ENCODE results near the gene BTLA. TPM values are rescaled to one million over a fixed set of nuclear protein-coding genes. Genes with fewer than 3 reads are reported as not detected.
"Not testable (repeated sequence)": the region's sequence is repeated elsewhere in the genome, so short reads cannot be mapped to it uniquely, and the experiment has no call there.

BTLA gene
- polyA plus RNA-seq, 1 donor from 2014 or later: 85.4 TPM

DNA sequence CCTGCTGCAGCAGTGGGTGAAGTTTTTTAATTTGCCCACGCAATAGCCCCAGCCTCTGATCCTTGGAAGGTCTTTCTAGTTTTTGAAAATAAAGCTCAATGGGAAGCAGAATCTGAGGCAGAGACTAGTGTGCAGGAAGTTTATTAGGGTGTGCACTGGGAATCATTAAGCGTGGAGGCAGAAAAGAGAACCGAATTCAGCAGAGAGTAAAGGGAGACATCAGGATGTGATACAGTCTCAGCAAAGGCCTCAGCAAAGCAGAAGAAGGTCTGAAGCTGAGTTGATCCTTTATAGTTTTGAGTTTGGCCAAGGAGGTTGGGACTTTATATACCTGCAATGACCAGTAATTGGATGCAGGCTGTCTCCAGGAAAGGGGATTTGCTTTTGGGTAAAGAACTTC lies 4.9 kb upstream of the BTLA start:
- peaks cover 5% of the 10 kb centered on the region for H3K36me3 Mint-ChIP-seq
- H3K27me3 Mint-ChIP-seq: no peaks in the 10 kb centered on the region
- H3K27ac Mint-ChIP-seq: peak overlapping the region; percentile 2 to 55 (median 41)
- H3K4me3 Mint-ChIP-seq: peak overlapping the region in 3 of 4 donors; percentile 10 to 67 (median 65)
- H3K4me1 Mint-ChIP-seq: peaks cover 51 to 79% (median 67%) of the 10 kb centered on the region in 3 donors
- H3K9me3 Mint-ChIP-seq: no peaks in the 10 kb centered on the region

DNA sequence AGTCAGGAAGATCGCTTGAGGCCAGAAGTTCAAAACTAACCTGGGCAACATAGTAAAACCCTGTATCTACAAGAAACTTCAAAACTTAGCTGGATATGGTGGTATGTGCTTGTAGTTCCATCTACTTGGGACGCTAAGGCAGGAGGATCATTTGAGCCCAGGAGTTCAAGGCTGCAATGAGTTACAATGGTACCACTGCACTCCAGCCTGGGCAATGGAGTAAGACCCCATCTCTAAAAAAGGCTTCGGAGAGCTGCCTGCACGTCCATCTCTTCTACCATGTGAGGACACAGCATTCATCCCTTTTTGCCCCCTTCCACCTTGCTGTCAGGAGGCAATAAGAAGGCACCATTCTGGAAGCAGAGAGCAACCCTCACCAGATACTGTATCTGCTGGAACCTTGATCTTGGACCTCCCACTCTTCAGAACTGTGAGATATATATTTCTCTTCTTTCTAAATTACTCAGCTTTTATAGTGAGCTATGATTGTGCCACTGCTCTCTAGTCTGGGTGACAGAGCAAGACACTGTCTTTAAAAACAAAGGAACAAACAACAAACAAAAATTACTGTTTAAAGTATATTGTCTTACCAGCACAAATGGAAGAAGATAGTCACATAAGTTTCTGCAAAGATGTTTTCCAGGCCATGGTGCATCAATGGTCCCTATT lies 4.2 kb upstream of the BTLA start:
- no peaks in the 10 kb centered on the region for H3K27me3 Mint-ChIP-seq
- H3K9me3 Mint-ChIP-seq: no peaks in the 10 kb centered on the region
- H3K36me3 Mint-ChIP-seq: no peaks in the 10 kb centered on the region
- H3K27ac Mint-ChIP-seq: peak overlapping the region; percentile 2 to 41 (median 25)
- H3K4me1 Mint-ChIP-seq: peaks cover 44 to 72% (median 60%) of the 10 kb centered on the region in 3 donors
- peak overlapping the region in 3 of 4 donors; percentile 10 to 65 (median 34) for H3K4me3 Mint-ChIP-seq

DNA sequence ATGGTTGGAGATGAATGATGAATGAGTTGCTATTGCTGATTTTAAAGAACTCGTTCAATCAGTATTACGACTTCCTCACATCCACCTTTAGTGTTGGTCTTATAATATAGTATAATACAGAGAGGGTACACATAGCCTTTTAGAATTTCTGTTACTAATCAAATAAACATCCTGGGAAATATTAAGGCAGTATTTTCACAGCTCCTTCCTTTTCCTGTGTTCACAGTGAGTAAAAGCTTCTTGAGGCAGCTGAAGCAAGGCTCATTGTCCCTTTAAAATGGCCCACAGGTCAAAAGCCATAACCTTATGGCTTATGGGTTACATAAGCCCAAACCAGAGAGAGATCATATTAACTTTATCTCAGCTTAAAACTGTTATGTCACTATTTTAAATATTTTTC lies 1.3 kb upstream of the BTLA start:
- no peaks in the 10 kb centered on the region for H3K36me3 Mint-ChIP-seq
- no peaks in the 10 kb centered on the region for H3K9me3 Mint-ChIP-seq
- peak overlapping the region in 2 of 3 donors; percentile 35 to 88 for H3K27ac Mint-ChIP-seq
- peaks cover 33 to 52% (median 36%) of the 10 kb centered on the region in 3 donors for H3K4me1 Mint-ChIP-seq
- H3K27me3 Mint-ChIP-seq: no peaks in the 10 kb centered on the region
- peak overlapping the region in 1 of 4 donors; percentile 93 for H3K4me3 Mint-ChIP-seq

DNA sequence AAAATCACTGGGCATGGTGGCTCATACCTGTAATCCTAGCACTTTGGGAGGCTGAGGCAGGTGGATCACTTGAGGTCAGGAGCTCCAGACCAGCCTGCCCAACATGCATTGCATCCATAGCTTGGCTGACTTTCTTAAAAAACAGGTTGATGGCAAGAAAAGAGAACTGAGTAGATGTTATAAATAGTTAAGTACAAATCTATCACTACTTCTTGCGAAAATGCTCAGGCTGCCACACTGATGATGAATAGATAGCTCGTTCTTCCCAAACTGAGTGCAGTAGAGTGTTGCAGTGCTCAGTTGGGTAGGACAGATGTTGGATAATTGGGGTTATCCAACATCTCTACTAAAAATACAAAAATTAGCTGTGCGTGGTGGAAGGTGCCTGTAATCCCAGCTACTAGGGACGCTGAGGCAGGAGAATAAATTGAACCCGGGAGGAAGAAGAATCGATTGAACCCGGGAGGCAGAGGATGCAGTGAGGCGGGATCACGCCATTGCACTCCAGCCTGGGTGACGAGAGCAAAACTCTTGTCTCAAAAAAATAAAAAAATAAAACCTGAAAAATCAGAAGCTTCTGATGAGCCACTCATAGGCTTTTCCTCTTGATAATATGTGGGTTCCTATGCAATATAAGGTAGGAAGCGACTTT lies 1.2 kb downstream of the BTLA start:
- Mint-ChIP-seq H3K27me3 (no peaks in the 10 kb centered on the region), H3K4me1 (peaks cover 31 to 44% (median 32%) of the 10 kb centered on the region in 3 donors), H3K4me3 (peak overlapping the region; percentile 93 to 100 (median 98)), H3K9me3 (peaks cover 0 to 3% (median 0%) of the 10 kb centered on the region in 3 donors), H3K27ac (peak overlapping the region; percentile 80 to 95 (median 88)), H3K36me3 (peaks cover 9% of the 10 kb centered on the region)

DNA sequence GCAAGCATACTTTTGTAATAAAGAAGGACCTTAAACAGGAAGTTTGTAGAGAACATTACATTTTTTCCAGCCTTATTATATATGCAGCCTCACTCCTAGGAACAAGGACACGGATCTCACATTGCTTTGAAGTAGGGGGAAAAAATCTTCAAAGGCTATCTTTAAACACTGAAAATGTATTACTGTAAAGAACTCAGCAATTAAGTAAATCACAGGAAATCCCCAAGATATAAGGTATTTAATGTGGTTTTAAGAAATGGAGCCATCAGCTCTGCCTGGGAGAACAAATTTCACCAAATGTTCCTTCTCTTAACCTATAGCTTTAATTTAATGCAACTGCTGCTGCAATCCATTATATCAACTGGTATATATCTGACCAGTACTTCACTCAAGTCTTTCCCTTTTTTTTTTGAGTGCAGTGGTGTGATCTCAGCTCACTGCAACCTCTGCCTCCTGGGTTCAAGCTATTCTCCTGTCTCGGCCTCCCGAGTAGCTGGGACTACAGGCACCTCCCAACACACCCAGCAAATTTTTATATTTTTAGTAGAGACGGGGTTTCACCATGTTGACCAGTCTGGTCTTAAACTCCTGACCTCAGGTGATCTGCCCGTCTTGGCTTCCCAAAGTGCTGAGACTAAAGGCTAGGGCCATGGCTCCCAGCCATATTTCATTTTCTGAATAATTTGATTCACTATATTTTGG lies 2.8 kb downstream of the BTLA start:
- Mint-ChIP-seq H3K36me3 (peaks cover 9% of the 10 kb centered on the region), H3K27ac (peak overlapping the region; percentile 55 to 95 (median 57)), H3K4me1 (peaks cover 44 to 55% (median 47%) of the 10 kb centered on the region in 3 donors), H3K4me3 (peak overlapping the region; percentile 92 to 98 (median 92)), H3K27me3 (no peaks in the 10 kb centered on the region), H3K9me3 (peaks cover 0 to 3% (median 0%) of the 10 kb centered on the region in 3 donors)

DNA sequence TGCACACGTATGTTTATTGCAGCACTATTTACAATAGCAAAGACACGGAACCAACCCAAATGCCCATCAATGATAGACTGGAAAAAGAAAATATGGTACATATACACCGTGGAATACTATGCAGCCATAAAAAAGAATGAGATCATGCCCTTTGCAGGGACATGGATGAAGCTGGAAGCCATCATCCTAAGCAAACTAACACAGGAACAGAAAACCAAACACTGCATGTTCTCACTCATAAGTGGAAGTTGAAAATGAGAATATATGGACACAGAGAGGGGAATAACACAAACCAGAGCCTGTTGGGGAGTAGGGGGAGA lies 4.9 kb downstream of the BTLA start:
- Mint-ChIP-seq H3K4me3 (peak overlapping the region in 3 of 4 donors; percentile 79 to 85 (median 82)), H3K4me1 (peaks cover 50 to 61% (median 54%) of the 10 kb centered on the region in 3 donors), H3K36me3 (peaks cover 12% of the 10 kb centered on the region), H3K27ac (peak overlapping the region; percentile 21 to 88 (median 37))
- H3K9me3 Mint-ChIP-seq, H3K27me3 Mint-ChIP-seq: not testable (repeated sequence)

DNA sequence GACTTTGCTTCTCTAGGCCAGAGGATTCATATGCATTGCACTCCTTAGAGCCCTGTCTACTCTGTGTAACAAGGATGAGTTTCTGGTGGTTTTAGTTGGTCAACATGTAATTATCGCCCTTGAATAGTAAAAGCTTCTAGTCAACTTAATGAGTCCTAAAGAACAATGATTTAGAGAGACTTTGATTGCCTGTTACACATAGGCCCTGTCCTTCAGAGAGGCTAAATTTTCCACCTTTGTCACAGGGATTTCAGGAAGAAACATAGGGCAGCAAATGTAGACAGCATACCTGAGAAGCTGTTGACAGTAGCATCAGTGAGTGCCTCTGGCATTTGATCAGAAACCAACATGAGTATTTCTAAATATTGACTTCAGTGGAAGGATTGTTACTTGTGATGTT lies 7.1 kb downstream of the BTLA start:
- Mint-ChIP-seq H3K4me1 (peaks cover 52 to 68% (median 60%) of the 10 kb centered on the region in 3 donors), H3K4me3 (peak overlapping the region; percentile 58 to 82 (median 72)), H3K27me3 (no peaks in the 10 kb centered on the region), H3K36me3 (peaks cover 12% of the 10 kb centered on the region), H3K9me3 (peaks cover 0 to 3% (median 0%) of the 10 kb centered on the region in 3 donors), H3K27ac (peak overlapping the region; percentile 7 to 93 (median 21))

DNA sequence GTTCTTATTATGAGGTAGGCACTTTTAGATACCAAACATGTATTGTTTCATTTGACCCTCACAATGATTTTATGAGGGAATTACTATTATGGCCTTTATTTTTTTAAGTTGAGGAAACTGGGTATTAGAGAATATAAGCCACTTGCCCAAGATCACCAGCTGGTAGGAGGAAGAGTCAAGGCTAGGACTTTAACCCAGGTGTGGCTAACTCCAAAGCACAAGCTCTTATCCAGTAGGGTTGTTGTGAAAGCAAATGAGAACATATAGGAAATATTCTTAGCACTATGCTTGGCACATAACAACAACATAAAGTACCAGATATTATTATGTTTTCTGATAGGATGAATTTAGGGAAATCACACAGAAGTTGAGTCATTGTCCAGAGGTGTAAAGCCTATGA lies 7.9 kb downstream of the BTLA start:
- H3K4me3 Mint-ChIP-seq: peak overlapping the region; percentile 58 to 82 (median 72)
- H3K9me3 Mint-ChIP-seq: peaks cover 0 to 3% (median 0%) of the 10 kb centered on the region in 3 donors
- no peaks in the 10 kb centered on the region for H3K27me3 Mint-ChIP-seq
- peaks cover 54 to 70% (median 63%) of the 10 kb centered on the region in 3 donors for H3K4me1 Mint-ChIP-seq
- H3K36me3 Mint-ChIP-seq: peaks cover 15% of the 10 kb centered on the region
- peak overlapping the region; percentile 7 to 93 (median 21) for H3K27ac Mint-ChIP-seq

DNA sequence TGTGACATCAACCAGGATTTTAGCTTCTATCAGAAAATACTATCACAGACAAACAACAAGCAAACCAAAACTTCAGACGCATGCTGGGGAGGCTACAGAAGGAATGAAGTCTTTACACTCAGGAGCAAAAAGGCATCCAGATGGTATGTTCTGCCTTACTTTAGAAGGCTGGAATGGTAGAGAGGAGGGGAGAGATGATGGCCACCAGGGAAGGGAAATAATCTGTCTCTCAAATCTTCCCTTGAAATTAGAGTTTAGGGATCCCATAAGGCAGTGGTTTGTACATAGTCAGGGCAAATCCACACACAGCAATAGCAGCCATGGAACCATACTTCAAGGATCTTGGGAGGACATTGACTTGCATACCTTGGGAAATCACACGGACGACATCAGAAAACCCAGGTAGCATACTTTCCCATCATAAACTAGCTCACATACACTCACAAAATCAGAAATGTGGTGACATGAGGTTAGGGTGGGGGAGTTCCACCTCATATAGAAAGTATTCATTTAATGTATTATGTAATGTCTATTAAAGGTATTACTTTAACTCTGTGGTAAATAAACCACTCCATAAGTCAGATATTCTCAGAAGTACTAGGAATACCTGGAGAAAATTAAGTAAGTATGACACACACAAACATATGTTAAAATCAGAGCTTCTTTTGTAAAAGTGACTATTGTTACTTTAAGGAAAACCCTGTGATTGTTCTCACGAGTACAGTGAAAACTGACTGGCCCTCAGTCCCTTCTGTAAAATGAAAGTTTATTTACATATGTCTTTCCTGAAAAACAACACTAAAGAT lies 9.4 kb downstream of the BTLA start:
- Mint-ChIP-seq H3K36me3 (peaks cover 13% of the 10 kb centered on the region), H3K27me3 (no peaks in the 10 kb centered on the region), H3K27ac (peak overlapping the region; percentile 7 to 88 (median 38)), H3K9me3 (peaks cover 0 to 3% (median 0%) of the 10 kb centered on the region in 3 donors), H3K4me1 (peaks cover 49 to 59% (median 50%) of the 10 kb centered on the region in 3 donors), H3K4me3 (peak overlapping the region; percentile 51 to 81 (median 79))

DNA sequence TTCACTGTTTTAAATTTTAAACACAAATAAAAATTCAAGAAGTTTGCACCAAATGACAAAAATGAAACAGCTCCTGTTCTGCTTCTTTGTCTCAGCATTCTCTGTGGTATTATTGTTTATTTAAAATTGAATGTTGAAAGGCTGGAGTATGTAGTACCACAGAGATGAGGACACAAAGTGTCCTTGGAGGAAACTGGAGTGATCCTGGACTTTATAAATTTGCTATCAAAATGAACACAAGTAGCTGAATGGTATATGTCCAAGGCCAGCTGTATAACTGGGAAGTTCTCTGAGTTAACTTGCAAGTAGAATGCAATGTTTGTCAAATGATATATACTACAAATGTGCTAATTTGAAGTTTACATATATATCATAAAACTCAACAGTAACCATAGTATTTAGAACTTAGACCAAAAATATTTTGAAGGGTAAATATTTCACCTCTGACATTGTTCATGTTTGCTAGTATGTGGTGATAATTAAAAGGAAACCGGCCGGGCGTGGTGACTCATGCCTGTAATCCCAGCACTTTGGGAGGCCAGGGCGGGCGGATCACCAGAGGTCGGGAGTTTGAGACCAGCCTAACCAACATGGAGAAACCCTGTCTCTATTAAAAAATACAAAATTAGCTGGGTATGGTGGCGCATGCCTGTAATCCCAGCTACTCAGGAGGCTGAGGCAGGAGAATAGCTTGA lies 12.3 kb downstream of the BTLA start:
- peak overlapping the region in 2 of 4 donors; percentile 4 to 41 for H3K4me3 Mint-ChIP-seq
- peaks cover 8% of the 10 kb centered on the region for H3K36me3 Mint-ChIP-seq
- peaks cover 41 to 57% (median 50%) of the 10 kb centered on the region in 3 donors for H3K4me1 Mint-ChIP-seq
- no peaks in the 10 kb centered on the region for H3K27me3 Mint-ChIP-seq
- peaks cover 0 to 1% (median 0%) of the 10 kb centered on the region in 3 donors for H3K9me3 Mint-ChIP-seq
- peak overlapping the region in 2 of 3 donors; percentile 2 to 31 for H3K27ac Mint-ChIP-seq

DNA sequence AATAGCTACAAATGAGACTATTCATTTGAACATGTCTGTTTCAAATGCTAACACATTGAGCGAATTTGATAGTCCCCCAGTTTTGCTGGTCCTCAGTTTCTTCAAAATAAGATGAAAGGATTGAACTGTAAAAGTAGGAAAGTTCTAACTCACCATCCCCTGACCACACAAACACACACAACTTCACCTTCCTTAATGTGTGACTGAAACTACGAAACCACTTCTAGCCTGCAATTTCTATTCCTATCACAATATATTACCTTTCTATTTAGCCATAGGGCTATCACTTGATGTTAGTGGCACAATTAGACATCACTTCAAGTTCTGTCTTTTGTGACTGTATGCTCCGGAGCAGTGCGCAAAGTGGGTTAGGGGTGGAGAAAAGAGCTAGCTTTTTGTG lies 14.9 kb downstream of the BTLA start:
- H3K36me3 Mint-ChIP-seq: peaks cover 9% of the 10 kb centered on the region
- peaks cover 41 to 56% (median 52%) of the 10 kb centered on the region in 3 donors for H3K4me1 Mint-ChIP-seq
- no peaks in the 10 kb centered on the region for H3K27me3 Mint-ChIP-seq
- H3K9me3 Mint-ChIP-seq: peaks cover 0 to 1% (median 0%) of the 10 kb centered on the region in 3 donors
- peak overlapping the region; percentile 11 to 65 (median 60) for H3K27ac Mint-ChIP-seq
- H3K4me3 Mint-ChIP-seq: no peak overlapping the region

DNA sequence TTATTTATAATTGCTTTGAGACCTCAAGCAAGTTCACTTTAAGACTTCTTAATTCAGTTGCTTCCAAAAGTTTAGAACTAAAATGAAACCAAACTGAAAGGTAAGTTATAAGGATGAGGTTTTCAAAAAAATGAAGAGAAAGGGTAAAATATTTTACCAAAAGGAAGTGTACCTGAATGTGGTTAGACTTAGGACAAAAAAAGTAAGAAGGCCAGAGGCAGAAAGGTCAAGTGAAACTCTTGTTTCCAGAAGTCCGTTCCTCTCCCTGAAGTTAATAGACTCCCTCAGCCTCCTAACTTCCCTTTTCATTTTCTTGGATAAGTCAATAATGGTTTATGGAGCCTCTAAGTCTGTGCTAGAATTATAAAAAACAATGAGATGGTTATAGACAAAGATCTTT lies 16.6 kb downstream of the BTLA start:
- Mint-ChIP-seq H3K9me3 (peaks cover 0 to 1% (median 0%) of the 10 kb centered on the region in 3 donors), H3K27ac (peak overlapping the region; percentile 65 to 84 (median 79)), H3K36me3 (peaks cover 11% of the 10 kb centered on the region), H3K27me3 (no peaks in the 10 kb centered on the region), H3K4me3 (peak overlapping the region in 2 of 4 donors; percentile 46 to 55), H3K4me1 (peaks cover 48 to 62% (median 58%) of the 10 kb centered on the region in 3 donors)

DNA sequence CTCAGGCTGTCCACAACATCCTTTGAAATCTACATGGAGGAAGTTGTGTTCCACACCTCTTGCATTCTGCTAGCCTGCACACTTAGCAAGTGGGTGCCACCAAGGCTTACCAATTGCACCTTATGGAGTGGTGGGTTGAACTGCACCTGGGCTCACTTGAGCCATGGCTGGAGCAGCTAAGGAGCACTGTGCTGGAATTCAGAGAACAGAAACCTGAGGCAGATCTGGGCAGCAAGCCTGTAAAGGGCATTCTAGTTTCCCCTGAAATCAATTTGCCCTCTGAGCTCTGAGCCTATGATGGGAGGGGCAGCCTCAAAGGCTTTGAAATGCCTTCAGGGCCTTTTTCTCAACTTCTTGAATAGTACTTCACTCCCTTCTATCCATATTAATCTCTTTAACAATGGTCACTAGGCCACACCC lies 18.0 kb downstream of the BTLA start:
- Mint-ChIP-seq H3K27me3 (no peaks in the 10 kb centered on the region), H3K4me1 (peaks cover 49 to 60% (median 56%) of the 10 kb centered on the region in 3 donors), H3K9me3 (peaks cover 0 to 1% (median 0%) of the 10 kb centered on the region in 3 donors), H3K27ac (peak overlapping the region; percentile 79 to 86 (median 84)), H3K4me3 (peak overlapping the region in 2 of 4 donors; percentile 49 to 66), H3K36me3 (peaks cover 16% of the 10 kb centered on the region)

Measured in IgD-negative memory B cell (primary cell).